Measurements from ENCODE around the gene ABLIM1.

Gene ABLIM1

DNA sequence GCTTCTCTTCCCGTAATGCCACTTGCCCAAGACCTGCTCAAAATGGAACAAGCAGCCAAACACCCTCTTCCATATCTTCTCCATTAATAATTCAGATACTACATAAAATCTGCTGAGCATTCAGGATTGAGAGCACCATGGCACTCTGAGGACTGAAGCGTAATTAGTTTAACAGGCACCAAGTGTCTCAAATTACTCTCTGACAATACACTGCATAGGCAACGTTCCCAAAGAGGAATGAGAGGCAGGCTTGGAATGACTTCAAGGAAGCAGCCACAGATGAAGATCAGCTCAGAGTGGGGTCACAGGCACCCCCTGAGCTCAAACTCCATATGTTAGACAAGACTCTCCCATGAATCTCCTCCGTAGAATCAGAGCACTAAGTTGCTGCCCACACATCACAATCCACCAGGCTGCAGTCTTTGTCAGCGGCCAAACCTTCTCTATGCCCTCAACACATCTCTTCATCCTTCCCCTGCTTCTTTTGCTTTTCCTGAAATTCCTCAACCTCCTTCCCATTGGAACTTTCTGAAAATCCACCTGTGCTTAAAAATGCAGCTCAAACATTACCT is 4.7 kb upstream of the ABLIM1 start:
- intact Hi-C loops (cut with DNase I; ENCODE audit: low total_unique reads) = no loop called here
- DNase-seq = no peak
- H3K27ac ChIP-seq = no peak overlapping the region
- no peaks in the 10 kb centered on the region for H3K27me3 ChIP-seq
- H3K4me3 ChIP-seq = no peak overlapping the region
- no peaks in the 10 kb centered on the region for H3K4me1 ChIP-seq
- TF ChIP-seq CTCF (IDR thresholded peaks at IDR 0.05) = no peak
- H3K36me3 ChIP-seq = no peaks in the 10 kb centered on the region
- H3K9me3 ChIP-seq = peaks cover 0 to 3% (median 0%) of the 10 kb centered on the region in 3 donors

- no peak overlapping the region for H3K27ac ChIP-seq
- H3K4me3 ChIP-seq = no peak overlapping the region
- intact Hi-C loops (cut with DNase I; ENCODE audit: low total_unique reads) = no loop called here
- no peaks in the 10 kb centered on the region for H3K27me3 ChIP-seq
- no peaks in the 10 kb centered on the region for H3K4me1 ChIP-seq
- TF ChIP-seq CTCF (IDR thresholded peaks at IDR 0.05) = no peak
- no peaks in the 10 kb centered on the region for H3K36me3 ChIP-seq
- no peaks in the 10 kb centered on the region for H3K9me3 ChIP-seq
- no peak for DNase-seq
Observed at GRCh38 chr10:114661212-114661880, 3.3 kb upstream of the ABLIM1 start.

DNA sequence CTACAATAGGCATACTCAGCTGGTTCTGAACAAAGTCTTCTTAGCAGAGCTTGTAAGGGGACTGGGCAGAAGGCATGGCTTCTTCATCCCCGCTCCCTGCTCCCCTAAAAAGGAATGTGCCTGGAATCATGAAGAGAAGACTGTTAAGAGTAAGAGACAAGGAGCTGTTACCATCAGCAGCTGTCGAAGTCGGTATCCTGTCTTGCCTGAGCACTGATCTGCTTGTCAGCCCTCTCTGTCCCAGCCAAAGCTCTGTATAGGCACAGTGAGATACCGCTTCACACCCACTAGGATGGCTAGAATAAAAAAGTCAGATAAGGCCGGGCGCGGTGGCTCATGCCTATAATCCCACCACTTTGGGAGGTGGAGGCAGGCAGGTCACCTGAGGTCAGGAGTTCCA is 2.4 kb downstream of the ABLIM1 start:
- no peak overlapping the region for H3K4me3 ChIP-seq
- H3K27me3 ChIP-seq = no peaks in the 10 kb centered on the region
- H3K36me3 ChIP-seq = no peaks in the 10 kb centered on the region
- intact Hi-C loops (cut with DNase I; ENCODE audit: low total_unique reads) = no loop called here
- no peak for TF ChIP-seq CTCF (IDR thresholded peaks at IDR 0.05)
- H3K27ac ChIP-seq = no peak overlapping the region
- DNase-seq = no peak
- no peaks in the 10 kb centered on the region for H3K4me1 ChIP-seq
- H3K9me3 ChIP-seq = no peaks in the 10 kb centered on the region

DNA sequence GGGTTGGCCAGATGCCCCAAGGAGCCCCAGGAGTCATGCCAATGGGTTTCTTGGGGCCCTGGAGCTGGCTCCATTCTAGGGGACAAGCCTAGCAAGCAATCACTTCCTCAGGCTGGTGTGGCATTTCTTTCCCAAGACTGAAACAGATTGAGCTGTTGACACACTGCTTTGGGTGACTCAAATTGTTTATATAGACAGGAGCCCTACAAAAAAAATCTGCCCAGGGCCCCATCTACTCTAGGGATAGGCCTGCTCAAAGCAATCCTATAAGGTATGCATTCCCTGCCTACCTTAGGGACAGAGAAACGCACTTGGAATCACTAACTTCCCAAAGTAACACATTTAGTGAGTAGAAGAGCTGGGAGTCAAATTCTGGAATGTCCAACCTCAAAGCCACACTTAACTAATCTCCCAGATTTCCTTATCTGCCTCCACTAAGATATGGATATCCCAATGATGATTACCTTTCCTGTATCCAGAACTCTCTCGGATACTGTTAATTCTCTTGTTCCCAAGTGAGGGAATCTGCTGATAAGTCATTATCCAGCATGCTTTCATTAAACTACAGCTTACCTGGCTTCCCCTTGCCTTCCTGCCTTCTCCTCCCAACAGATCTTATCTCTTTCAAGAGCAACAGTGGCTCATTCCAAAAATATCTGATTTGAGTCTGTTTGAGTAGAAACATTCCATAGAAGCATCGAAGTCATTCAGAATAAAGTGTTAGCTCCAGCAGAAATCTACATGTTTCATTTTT is 3.1 kb downstream of the ABLIM1 start:
- no peak for DNase-seq
- TF ChIP-seq CTCF (IDR thresholded peaks at IDR 0.05) = no peak
- Histone ChIP-seq H3K4me1 (no peaks in the 10 kb centered on the region), H3K9me3 (no peaks in the 10 kb centered on the region), H3K27me3 (no peaks in the 10 kb centered on the region), H3K27ac (no peak overlapping the region), H3K4me3 (no peak overlapping the region), H3K36me3 (no peaks in the 10 kb centered on the region)
- intact Hi-C loops (cut with DNase I; ENCODE audit: low total_unique reads) = no loop called here

- Histone ChIP-seq H3K4me3 (no peak overlapping the region), H3K9me3 (no peaks in the 10 kb centered on the region), H3K36me3 (no peaks in the 10 kb centered on the region), H3K27me3 (no peaks in the 10 kb centered on the region), H3K4me1 (no peaks in the 10 kb centered on the region), H3K27ac (no peak overlapping the region)
- TF ChIP-seq CTCF (IDR thresholded peaks at IDR 0.05) = no peak
- no peak for DNase-seq
- intact Hi-C loops (cut with DNase I; ENCODE audit: low total_unique reads) = no loop called here
Observed at GRCh38 chr10:114653926-114654325, 4.1 kb downstream of the ABLIM1 start.

Measured in tibial artery (tissue), 4 donors.